ENCODE data around the gene PRKCE.

PRKCE gene

GRCh38 chr2:45754131-45755010, 102.9 kb downstream of the PRKCE start:
- DNase-seq (ENCODE audit: low read depth, low spot score): no peak

GRCh38 chr2:45755585-45756335, 104.3 kb downstream of the PRKCE start:
- no peak for DNase-seq (ENCODE audit: low read depth, low spot score)

- no peak for DNase-seq (ENCODE audit: low read depth, low spot score)
Observed at GRCh38 chr2:45758018-45758417, 106.5 kb downstream of the PRKCE start.

GRCh38 chr2:45759310-45759851, 107.9 kb downstream of the PRKCE start:
- DNase-seq (ENCODE audit: low read depth, low spot score): no peak

- no peak for DNase-seq (ENCODE audit: low read depth, low spot score)
Observed at GRCh38 chr2:45761635-45762034, 110.2 kb downstream of the PRKCE start.

GRCh38 chr2:45763255-45763654, 111.8 kb downstream of the PRKCE start:
- DNase-seq (ENCODE audit: low read depth, low spot score): no peak

GRCh38 chr2:45763797-45764196, 112.3 kb downstream of the PRKCE start:
- no peak for DNase-seq (ENCODE audit: low read depth, low spot score)

- no peak for DNase-seq (ENCODE audit: low read depth, low spot score)
Observed at GRCh38 chr2:45765007-45765727, 113.7 kb downstream of the PRKCE start.

- DNase-seq (ENCODE audit: low read depth, low spot score): no peak
Observed at GRCh38 chr2:45765728-45766254, 114.3 kb downstream of the PRKCE start.

- DNase-seq (ENCODE audit: low read depth, low spot score): no peak
Observed at GRCh38 chr2:45768208-45768607, 116.7 kb downstream of the PRKCE start.

- no peak for DNase-seq (ENCODE audit: low read depth, low spot score)
Observed at GRCh38 chr2:45769056-45769455, 117.6 kb downstream of the PRKCE start.

GRCh38 chr2:45769854-45770576, 118.5 kb downstream of the PRKCE start:
- DNase-seq (ENCODE audit: low read depth, low spot score): no peak

GRCh38 chr2:45770811-45771210, 119.3 kb downstream of the PRKCE start:
- no peak for DNase-seq (ENCODE audit: low read depth, low spot score)

GRCh38 chr2:45771261-45771660, 119.8 kb downstream of the PRKCE start:
- no peak for DNase-seq (ENCODE audit: low read depth, low spot score)

- DNase-seq (ENCODE audit: low read depth, low spot score): no peak
Observed at GRCh38 chr2:45772038-45772437, 120.6 kb downstream of the PRKCE start.

GRCh38 chr2:45773909-45774308, 122.4 kb downstream of the PRKCE start:
- no peak for DNase-seq (ENCODE audit: low read depth, low spot score)

GRCh38 chr2:45774688-45775244, 123.3 kb downstream of the PRKCE start:
- no peak for DNase-seq (ENCODE audit: low read depth, low spot score)

- DNase-seq (ENCODE audit: low read depth, low spot score): no peak
Observed at GRCh38 chr2:45776160-45776955, 124.9 kb downstream of the PRKCE start.

- no peak for DNase-seq (ENCODE audit: low read depth, low spot score)
Observed at GRCh38 chr2:45777996-45778719, 126.7 kb downstream of the PRKCE start.

Measured in activated CD4-positive, CD25-positive, alpha-beta regulatory T cell treated with anti-CD3 and anti-CD28 coated beads, Interleukin-2, amount 50 U/mL, for 16 hours (primary cell).